ENCODE results near the gene HPSE.

GRCh38 chr4:83255584-83255983 is 79.1 kb downstream of the HPSE start:
- TF ChIP-seq POLR2A (IDR thresholded peaks at IDR 0.05): no peak
- no peak for TF ChIP-seq CTCF (IDR thresholded peaks at IDR 0.05)

All from body of pancreas (tissue), 4 donors.